HEK293 (cell line): ENCODE measurements around the gene RHOT2.

Experiments
- EGR2 ChIP-seq: fragments of 450-650 bp; formaldehyde crosslinking; IDR thresholded peaks from 2 replicates; pipeline ENCODE4 v1.5.1; 2016; ENCODE audit warnings: low read depth, missing biosample characterization, missing genetic modification characterization
- GLIS2 ChIP-seq: fragments of 450-650 bp; formaldehyde crosslinking; IDR thresholded peaks from 2 replicates; pipeline ENCODE4 v1.5.1; 2016; ENCODE audit warnings: missing biosample characterization, missing genetic modification characterization
- MZF1 ChIP-seq: fragments of 450-650 bp; formaldehyde crosslinking; IDR thresholded peaks from 2 replicates; pipeline ENCODE4 v1.5.1; 2017; ENCODE audit warnings: missing biosample characterization, missing genetic modification characterization, borderline replicate concordance
- SP3 ChIP-seq: fragments of 450-650 bp; formaldehyde crosslinking; IDR thresholded peaks from 2 replicates; pipeline ENCODE4 v1.5.1; 2016; ENCODE audit warnings: missing biosample characterization, missing genetic modification characterization
- WT1 ChIP-seq: fragments of 450-650 bp; formaldehyde crosslinking; IDR thresholded peaks from 2 replicates; pipeline ENCODE4 v1.5.1; 2016; ENCODE audit warnings: missing biosample characterization, missing genetic modification characterization
- ZNF132 ChIP-seq: fragments of 450-650 bp; formaldehyde crosslinking; IDR thresholded peaks from 2 replicates; pipeline ENCODE4 v1.5.1; 2017; ENCODE audit warnings: missing biosample characterization, missing genetic modification characterization, borderline replicate concordance
- ZNF23 ChIP-seq: fragments of 450-650 bp; formaldehyde crosslinking; IDR thresholded peaks from 2 replicates; pipeline ENCODE4 v1.5.1; 2016; ENCODE audit warnings: missing biosample characterization, missing genetic modification characterization, borderline replicate concordance
- ZNF391 ChIP-seq: fragments of 450-650 bp; formaldehyde crosslinking; IDR thresholded peaks from 2 replicates; pipeline ENCODE4 v1.5.1; 2016; ENCODE audit warnings: low read depth, missing biosample characterization, missing genetic modification characterization, borderline replicate concordance
- ZNF473 ChIP-seq: fragments of 450-650 bp; formaldehyde crosslinking; IDR thresholded peaks from 2 replicates; pipeline ENCODE4 v1.5.1; 2017; ENCODE audit warnings: missing biosample characterization, missing genetic modification characterization
- ZNF571 ChIP-seq: fragments of 450-650 bp; formaldehyde crosslinking; IDR thresholded peaks from 2 replicates; pipeline ENCODE4 v1.5.0; 2017; ENCODE audit warnings: missing biosample characterization, missing genetic modification characterization
- ZNF600 ChIP-seq: fragments of 450-650 bp; formaldehyde crosslinking; IDR thresholded peaks from 2 replicates; pipeline ENCODE4 v1.5.1; 2016; ENCODE audit warnings: missing biosample characterization, missing genetic modification characterization
- ZNF621 ChIP-seq: fragments of 450-650 bp; formaldehyde crosslinking; IDR thresholded peaks from 2 replicates; pipeline ENCODE4 v1.5.1; 2017; ENCODE audit warnings: missing biosample characterization, missing genetic modification characterization
- ZNF660 ChIP-seq: fragments of 450-650 bp; IDR thresholded peaks from 2 replicates; pipeline ENCODE4 v1.5.1; 2018; ENCODE audit warnings: missing biosample characterization, mild to moderate bottlenecking, missing genetic modification characterization
- ZNF777 ChIP-seq: fragments of 450-650 bp; formaldehyde crosslinking; IDR thresholded peaks from 2 replicates; pipeline ENCODE4 v1.5.1; 2017; ENCODE audit warnings: missing biosample characterization, missing genetic modification characterization, borderline replicate concordance
- TF ChIP-seq, protein P1 (sequence below): fragments of 450-650 bp; formaldehyde crosslinking; IDR thresholded peaks from 2 replicates; pipeline ENCODE4 v1.5.1; 2016; ENCODE audit warnings: missing biosample characterization, missing genetic modification characterization
- TF ChIP-seq, protein P2 (sequence below): fragments of 450-650 bp; formaldehyde crosslinking; IDR thresholded peaks from 2 replicates; pipeline ENCODE4 v1.5.1; 2016; ENCODE audit warnings: missing biosample characterization, missing genetic modification characterization, borderline replicate concordance
- TF ChIP-seq, protein P3 (sequence below): fragments of 450-650 bp; formaldehyde crosslinking; IDR thresholded peaks from 2 replicates; pipeline ENCODE4 v1.5.1; 2016; ENCODE audit warnings: missing biosample characterization, missing genetic modification characterization
- TF ChIP-seq, protein P4 (sequence below): fragments of 450-650 bp; formaldehyde crosslinking; IDR thresholded peaks from 2 replicates; pipeline ENCODE4 v1.5.1; 2016; ENCODE audit warnings: missing biosample characterization, missing genetic modification characterization
- TF ChIP-seq, protein P5 (sequence below): fragments of 450-650 bp; formaldehyde crosslinking; optimal IDR thresholded peaks from 2 replicates; pipeline ENCODE3; 2016; ENCODE audit warnings: missing biosample characterization, mild to moderate bottlenecking, missing genetic modification characterization
- TF ChIP-seq, protein P6 (sequence below): sonication (generic); formaldehyde crosslinking; IDR thresholded peaks from 2 replicates; pipeline ENCODE4 v1.8.1; 2022; ENCODE audit warnings: mild to moderate bottlenecking, moderate library complexity, missing genetic modification reagents
- TF ChIP-seq, protein P7 (sequence below): fragments of 450-650 bp; formaldehyde crosslinking; IDR thresholded peaks from 2 replicates; pipeline ENCODE4 v1.5.1; 2016; ENCODE audit warnings: missing biosample characterization, missing genetic modification characterization, low read depth
- TF ChIP-seq, protein P8 (sequence below): fragments of 450-650 bp; formaldehyde crosslinking; IDR thresholded peaks from 2 replicates; pipeline ENCODE4 v1.5.1; 2016; ENCODE audit warnings: missing biosample characterization, missing genetic modification characterization, borderline replicate concordance

Gene RHOT2

DNA sequence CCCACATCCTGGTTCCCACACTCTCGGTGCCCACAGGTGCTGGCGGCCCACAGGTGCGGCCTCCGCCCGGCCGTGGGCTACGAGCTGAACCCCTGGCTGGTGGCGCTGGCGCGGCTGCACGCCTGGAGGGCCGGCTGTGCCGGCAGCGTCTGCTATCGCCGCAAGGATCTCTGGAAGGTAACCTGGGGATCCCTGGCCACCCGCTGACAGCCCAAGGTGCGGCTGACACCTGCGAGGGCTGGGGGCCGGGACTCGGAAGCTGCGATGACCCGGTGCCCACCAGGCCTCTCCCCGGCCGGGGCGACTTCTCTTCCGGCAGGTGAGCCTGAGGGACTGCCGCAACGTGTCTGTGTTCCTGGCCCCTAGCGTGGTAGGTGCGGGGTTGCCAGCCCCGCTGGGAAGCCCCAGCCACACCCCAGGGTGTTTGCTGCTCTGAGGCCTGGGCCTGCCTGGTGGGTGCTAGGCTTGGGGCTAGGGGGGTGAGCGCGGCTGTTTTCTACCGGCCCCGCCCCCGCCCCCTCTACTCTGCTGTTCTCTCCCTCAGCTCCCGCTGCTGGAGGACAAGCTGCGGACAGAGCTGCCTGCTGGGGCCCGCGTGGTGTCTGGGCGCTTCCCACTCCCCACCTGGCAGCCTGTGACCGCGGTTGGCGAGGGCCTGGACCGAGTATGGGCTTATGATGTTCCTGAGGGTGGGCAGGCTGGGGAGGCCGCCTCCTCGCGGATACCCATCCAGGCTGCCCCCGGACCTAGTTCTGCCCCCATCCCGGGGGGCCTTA, 54.0 kb downstream of the RHOT2 start (continued):
- TF ChIP-seq, protein P1, sequence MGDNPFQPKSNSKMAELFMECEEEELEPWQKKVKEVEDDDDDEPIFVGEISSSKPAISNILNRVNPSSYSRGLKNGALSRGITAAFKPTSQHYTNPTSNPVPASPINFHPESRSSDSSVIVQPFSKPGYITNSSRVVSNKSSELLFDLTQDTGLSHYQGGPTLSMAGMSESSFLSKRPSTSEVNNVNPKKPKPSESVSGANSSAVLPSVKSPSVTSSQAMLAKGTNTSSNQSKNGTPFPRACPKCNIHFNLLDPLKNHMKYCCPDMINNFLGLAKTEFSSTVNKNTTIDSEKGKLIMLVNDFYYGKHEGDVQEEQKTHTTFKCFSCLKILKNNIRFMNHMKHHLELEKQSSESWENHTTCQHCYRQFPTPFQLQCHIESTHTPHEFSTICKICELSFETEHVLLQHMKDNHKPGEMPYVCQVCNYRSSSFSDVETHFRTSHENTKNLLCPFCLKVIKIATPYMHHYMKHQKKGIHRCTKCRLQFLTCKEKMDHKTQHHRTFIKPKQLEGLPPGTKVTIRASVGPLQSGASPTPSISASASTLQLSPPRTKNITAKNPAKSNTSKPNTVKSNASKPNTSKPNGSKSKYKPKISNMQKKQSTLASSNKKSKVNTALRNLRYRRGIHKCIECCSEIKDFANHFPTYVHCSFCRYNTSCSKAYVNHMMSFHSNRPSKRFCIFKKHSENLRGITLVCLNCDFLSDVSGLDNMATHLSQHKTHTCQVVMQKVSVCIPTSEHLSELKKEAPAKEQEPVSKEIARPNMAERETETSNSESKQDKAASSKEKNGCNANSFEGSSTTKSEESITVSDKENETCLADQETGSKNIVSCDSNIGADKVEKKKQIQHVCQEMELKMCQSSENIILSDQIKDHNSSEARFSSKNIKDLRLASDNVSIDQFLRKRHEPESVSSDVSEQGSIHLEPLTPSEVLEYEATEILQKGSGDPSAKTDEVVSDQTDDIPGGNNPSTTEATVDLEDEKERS, result no peak
- TF ChIP-seq WT1 (no peak), ZNF132 (tag by site-specific recombination) (no peak), ZNF777 (tag by site-specific recombination) (no peak), ZNF621 (tag by site-specific recombination) (no peak), GLIS2 (tag by site-specific recombination) (peak; percentile 20; the same call in 1 of the 2 replicates), ZNF600 (no peak), ZNF660 (no peak), ZNF571 (tag by site-specific recombination) (no peak), ZNF391 (no peak), ZNF23 (no peak), ZNF473 (tag by site-specific recombination) (no peak), EGR2 (tag by site-specific recombination) (peak; percentile 74), SP3 (tag by site-specific recombination) (no peak), MZF1 (no peak)
- TF ChIP-seq, protein P2, sequence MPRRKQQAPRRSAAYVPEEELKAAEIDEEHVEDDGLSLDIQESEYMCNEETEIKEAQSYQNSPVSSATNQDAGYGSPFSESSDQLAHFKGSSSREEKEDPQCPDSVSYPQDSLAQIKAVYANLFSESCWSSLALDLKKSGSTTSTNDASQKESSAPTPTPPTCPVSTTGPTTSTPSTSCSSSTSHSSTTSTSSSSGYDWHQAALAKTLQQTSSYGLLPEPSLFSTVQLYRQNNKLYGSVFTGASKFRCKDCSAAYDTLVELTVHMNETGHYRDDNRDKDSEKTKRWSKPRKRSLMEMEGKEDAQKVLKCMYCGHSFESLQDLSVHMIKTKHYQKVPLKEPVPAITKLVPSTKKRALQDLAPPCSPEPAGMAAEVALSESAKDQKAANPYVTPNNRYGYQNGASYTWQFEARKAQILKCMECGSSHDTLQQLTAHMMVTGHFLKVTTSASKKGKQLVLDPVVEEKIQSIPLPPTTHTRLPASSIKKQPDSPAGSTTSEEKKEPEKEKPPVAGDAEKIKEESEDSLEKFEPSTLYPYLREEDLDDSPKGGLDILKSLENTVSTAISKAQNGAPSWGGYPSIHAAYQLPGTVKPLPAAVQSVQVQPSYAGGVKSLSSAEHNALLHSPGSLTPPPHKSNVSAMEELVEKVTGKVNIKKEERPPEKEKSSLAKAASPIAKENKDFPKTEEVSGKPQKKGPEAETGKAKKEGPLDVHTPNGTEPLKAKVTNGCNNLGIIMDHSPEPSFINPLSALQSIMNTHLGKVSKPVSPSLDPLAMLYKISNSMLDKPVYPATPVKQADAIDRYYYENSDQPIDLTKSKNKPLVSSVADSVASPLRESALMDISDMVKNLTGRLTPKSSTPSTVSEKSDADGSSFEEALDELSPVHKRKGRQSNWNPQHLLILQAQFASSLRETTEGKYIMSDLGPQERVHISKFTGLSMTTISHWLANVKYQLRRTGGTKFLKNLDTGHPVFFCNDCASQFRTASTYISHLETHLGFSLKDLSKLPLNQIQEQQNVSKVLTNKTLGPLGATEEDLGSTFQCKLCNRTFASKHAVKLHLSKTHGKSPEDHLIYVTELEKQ (tag by site-specific recombination), result no peak
- TF ChIP-seq, protein P3, sequence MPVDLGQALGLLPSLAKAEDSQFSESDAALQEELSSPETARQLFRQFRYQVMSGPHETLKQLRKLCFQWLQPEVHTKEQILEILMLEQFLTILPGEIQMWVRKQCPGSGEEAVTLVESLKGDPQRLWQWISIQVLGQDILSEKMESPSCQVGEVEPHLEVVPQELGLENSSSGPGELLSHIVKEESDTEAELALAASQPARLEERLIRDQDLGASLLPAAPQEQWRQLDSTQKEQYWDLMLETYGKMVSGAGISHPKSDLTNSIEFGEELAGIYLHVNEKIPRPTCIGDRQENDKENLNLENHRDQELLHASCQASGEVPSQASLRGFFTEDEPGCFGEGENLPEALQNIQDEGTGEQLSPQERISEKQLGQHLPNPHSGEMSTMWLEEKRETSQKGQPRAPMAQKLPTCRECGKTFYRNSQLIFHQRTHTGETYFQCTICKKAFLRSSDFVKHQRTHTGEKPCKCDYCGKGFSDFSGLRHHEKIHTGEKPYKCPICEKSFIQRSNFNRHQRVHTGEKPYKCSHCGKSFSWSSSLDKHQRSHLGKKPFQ (tag by site-specific recombination), result no peak
- TF ChIP-seq, protein P4, sequence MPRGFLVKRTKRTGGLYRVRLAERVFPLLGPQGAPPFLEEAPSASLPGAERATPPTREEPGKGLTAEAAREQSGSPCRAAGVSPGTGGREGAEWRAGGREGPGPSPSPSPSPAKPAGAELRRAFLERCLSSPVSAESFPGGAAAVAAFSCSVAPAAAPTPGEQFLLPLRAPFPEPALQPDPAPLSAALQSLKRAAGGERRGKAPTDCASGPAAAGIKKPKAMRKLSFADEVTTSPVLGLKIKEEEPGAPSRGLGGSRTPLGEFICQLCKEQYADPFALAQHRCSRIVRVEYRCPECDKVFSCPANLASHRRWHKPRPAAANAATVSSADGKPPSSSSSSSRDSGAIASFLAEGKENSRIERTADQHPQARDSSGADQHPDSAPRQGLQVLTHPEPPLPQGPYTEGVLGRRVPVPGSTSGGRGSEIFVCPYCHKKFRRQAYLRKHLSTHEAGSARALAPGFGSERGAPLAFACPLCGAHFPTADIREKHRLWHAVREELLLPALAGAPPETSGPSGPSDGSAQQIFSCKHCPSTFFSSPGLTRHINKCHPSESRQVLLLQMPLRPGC (tag by site-specific recombination), result no peak
- TF ChIP-seq, protein P5, sequence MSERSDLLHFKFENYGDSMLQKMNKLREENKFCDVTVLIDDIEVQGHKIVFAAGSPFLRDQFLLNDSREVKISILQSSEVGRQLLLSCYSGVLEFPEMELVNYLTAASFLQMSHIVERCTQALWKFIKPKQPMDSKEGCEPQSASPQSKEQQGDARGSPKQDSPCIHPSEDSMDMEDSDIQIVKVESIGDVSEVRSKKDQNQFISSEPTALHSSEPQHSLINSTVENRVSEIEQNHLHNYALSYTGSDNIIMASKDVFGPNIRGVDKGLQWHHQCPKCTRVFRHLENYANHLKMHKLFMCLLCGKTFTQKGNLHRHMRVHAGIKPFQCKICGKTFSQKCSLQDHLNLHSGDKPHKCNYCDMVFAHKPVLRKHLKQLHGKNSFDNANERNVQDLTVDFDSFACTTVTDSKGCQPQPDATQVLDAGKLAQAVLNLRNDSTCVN (tag by site-specific recombination), result no peak
- TF ChIP-seq, protein P6, sequence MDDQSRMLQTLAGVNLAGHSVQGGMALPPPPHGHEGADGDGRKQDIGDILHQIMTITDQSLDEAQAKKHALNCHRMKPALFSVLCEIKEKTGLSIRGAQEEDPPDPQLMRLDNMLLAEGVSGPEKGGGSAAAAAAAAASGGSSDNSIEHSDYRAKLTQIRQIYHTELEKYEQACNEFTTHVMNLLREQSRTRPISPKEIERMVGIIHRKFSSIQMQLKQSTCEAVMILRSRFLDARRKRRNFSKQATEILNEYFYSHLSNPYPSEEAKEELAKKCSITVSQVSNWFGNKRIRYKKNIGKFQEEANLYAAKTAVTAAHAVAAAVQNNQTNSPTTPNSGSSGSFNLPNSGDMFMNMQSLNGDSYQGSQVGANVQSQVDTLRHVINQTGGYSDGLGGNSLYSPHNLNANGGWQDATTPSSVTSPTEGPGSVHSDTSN (CRISPR knock-in tag), result no peak
- TF ChIP-seq, protein P7, sequence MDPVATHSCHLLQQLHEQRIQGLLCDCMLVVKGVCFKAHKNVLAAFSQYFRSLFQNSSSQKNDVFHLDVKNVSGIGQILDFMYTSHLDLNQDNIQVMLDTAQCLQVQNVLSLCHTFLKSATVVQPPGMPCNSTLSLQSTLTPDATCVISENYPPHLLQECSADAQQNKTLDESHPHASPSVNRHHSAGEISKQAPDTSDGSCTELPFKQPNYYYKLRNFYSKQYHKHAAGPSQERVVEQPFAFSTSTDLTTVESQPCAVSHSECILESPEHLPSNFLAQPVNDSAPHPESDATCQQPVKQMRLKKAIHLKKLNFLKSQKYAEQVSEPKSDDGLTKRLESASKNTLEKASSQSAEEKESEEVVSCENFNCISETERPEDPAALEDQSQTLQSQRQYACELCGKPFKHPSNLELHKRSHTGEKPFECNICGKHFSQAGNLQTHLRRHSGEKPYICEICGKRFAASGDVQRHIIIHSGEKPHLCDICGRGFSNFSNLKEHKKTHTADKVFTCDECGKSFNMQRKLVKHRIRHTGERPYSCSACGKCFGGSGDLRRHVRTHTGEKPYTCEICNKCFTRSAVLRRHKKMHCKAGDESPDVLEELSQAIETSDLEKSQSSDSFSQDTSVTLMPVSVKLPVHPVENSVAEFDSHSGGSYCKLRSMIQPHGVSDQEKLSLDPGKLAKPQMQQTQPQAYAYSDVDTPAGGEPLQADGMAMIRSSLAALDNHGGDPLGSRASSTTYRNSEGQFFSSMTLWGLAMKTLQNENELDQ (tag by site-specific recombination), result no peak
- TF ChIP-seq, protein P8, sequence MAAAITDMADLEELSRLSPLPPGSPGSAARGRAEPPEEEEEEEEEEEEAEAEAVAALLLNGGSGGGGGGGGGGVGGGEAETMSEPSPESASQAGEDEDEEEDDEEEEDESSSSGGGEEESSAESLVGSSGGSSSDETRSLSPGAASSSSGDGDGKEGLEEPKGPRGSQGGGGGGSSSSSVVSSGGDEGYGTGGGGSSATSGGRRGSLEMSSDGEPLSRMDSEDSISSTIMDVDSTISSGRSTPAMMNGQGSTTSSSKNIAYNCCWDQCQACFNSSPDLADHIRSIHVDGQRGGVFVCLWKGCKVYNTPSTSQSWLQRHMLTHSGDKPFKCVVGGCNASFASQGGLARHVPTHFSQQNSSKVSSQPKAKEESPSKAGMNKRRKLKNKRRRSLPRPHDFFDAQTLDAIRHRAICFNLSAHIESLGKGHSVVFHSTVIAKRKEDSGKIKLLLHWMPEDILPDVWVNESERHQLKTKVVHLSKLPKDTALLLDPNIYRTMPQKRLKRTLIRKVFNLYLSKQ (tag by site-specific recombination), result no peak
